ENCODE results near the gene GSTA2.

DNA sequence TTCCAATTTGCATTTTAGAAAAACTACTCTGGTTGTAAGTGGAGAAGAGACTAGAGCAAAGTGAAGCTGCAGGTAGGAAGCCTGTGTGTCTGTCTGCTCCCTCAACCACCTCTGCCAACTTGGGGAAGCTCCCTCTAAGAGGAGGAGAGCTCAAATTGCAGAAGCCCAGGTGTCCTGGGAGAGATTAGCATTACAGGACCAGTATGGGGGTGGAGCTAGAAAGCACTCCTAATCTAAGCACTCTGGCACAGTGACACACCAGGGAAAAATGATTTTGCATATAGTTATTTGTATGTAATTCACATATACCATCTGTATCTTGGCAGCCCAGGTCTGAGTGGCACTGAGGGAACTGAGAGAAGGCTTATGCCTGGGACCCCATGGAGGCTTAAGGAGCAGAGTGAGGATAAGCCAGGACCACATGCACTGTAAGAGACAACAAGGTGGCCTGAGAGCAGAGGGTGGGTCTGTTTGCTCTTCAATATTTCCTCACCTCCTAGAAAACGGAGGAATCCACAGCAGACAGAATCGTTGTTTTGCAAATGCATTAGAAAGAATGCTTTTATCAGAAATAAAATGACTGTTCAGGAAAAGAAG, 13.6 kb downstream of the GSTA2 start:
- TF ChIP-seq TCF12 (IDR thresholded peaks at IDR 0.05) = no peak
- TF ChIP-seq RAD21 (IDR thresholded peaks at IDR 0.05; ENCODE audit: low read length) = no peak
- TF ChIP-seq, protein P1, sequence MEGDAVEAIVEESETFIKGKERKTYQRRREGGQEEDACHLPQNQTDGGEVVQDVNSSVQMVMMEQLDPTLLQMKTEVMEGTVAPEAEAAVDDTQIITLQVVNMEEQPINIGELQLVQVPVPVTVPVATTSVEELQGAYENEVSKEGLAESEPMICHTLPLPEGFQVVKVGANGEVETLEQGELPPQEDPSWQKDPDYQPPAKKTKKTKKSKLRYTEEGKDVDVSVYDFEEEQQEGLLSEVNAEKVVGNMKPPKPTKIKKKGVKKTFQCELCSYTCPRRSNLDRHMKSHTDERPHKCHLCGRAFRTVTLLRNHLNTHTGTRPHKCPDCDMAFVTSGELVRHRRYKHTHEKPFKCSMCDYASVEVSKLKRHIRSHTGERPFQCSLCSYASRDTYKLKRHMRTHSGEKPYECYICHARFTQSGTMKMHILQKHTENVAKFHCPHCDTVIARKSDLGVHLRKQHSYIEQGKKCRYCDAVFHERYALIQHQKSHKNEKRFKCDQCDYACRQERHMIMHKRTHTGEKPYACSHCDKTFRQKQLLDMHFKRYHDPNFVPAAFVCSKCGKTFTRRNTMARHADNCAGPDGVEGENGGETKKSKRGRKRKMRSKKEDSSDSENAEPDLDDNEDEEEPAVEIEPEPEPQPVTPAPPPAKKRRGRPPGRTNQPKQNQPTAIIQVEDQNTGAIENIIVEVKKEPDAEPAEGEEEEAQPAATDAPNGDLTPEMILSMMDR (IDR thresholded peaks at IDR 0.05) = no peak
- TF ChIP-seq JUND (IDR thresholded peaks at IDR 0.05) = no peak
- TF ChIP-seq TEAD4 (IDR thresholded peaks at IDR 0.05; ENCODE audit: borderline replicate concordance, insufficient read depth) = no peak
- TF ChIP-seq TAF1 (IDR thresholded peaks at IDR 0.05; ENCODE audit: borderline replicate concordance, low read depth, low read length) = no peak
- TF ChIP-seq SMC3 (IDR thresholded peaks at IDR 0.05; ENCODE audit: low read depth, low read length) = no peak
- no peak for TF ChIP-seq EP300 (IDR thresholded peaks at IDR 0.05; ENCODE audit: borderline replicate concordance in 1 of 2, low read depth in 1 of 2, low read length in 1 of 2)
